ENCODE data around the gene ACKR4. TPM values are rescaled to one million over a fixed set of nuclear protein-coding genes. Genes with fewer than 3 reads are reported as not detected.

The ACKR4 gene
- total and polyA plus RNA-seq, 2 of the 8 experiments (the other 6 are each of a cell fraction or from before 2014, with no cell fraction given): not detected

DNA sequence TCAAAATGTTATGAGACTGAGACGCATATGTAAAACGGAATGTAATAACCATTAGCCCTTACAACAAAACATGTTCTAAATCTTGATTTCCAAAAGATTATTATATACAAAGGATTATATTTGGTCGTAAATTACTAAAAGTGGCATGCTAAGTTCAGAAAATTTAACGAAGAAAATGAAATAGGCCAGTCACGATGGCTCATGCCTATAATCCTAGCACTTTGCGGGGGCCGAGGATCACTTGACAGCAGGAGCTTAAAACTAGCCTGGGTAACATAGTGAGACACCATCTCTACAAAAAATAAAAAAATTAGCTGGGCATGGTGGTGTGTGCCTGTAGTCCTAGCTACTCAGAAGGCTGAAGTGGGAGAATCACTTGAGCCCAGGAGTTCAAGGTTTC lies 33.5 kb downstream of the ACKR4 start:
- ChIA-PET CTCF (ENCODE audit: partially characterized antibody) (interaction anchor here (3.6 kb wide), 1 partner anchor 12 kb away, joined by 19 read pairs; no protein-coding TSS in a partner anchor), POLR2A (ENCODE audit: partially characterized antibody) (no interaction called here)
- Histone ChIP-seq H3K23me2 (ENCODE audit: low read depth, low read length) (no peaks in the 10 kb centered on the region), H2BK120ac (replicated peaks; ENCODE audit: low read depth, low read length) (no peak overlapping the region), H3K4me1 (replicated peaks in 1 of 4; ENCODE audit: control insufficient read depth in 3 of 4, insufficient read depth in 4 of 4, low read length in 3 of 4) (no peaks in the 10 kb centered on the region), H2BK20ac (ENCODE audit: low read length) (no peak overlapping the region), H3K36me3 (ENCODE audit: control insufficient read depth in 2 of 4, insufficient read depth in 4 of 4, low read length in 3 of 4) (peaks cover 0 to 10% (median 0%) of the 10 kb centered on the region in 4 experiments; a peak in 1 of 8 replicates), H3K27ac (ENCODE audit: low read depth, low read length) (no peak overlapping the region), H3K9ac (replicated peaks in 1 of 4; ENCODE audit: extremely low read depth in 1 of 4, low read depth in 3 of 4, low read length in 3 of 4) (no peak overlapping the region), H2AFZ (ENCODE audit: low read length) (no peak overlapping the region), H3K4me3 (ENCODE audit: extremely low read depth in 1 of 4, insufficient read depth in 2 of 4, low read depth in 3 of 4, low read length in 4 of 4) (no peak overlapping the region), H2BK5ac (ENCODE audit: low read depth, low read length) (no peak overlapping the region), H4K8ac (ENCODE audit: extremely low read depth, insufficient read depth, low read length) (no peak overlapping the region), H3K27me3 (replicated peaks in 1 of 4; ENCODE audit: control insufficient read depth in 3 of 4, extremely low read depth in 1 of 4, insufficient read depth in 3 of 4, low read length in 3 of 4) (no peaks in the 10 kb centered on the region), H2BK15ac (ENCODE audit: low read length) (no peak overlapping the region), H3K56ac (replicated peaks; ENCODE audit: insufficient read length, low read depth, low read length) (no peak overlapping the region), H3K79me2 (ENCODE audit: control insufficient read depth in 1 of 2, insufficient read depth in 2 of 2, low read length in 2 of 2) (no peaks in the 10 kb centered on the region), H3K23ac (ENCODE audit: insufficient read length) (no peak overlapping the region), H3K4ac (replicated peaks; ENCODE audit: insufficient read length, low read depth, low read length) (no peak overlapping the region), H4K5ac (ENCODE audit: insufficient read length, low read depth, low read length) (no peak overlapping the region), H3K9me3 (ENCODE audit: insufficient read depth in 2 of 2, low read depth in 1 of 2, low read length in 1 of 2) (no peaks in the 10 kb centered on the region), H4K91ac (replicated peaks; ENCODE audit: insufficient read length, low read length) (no peak overlapping the region), H3K18ac (ENCODE audit: extremely low read depth, low read length) (no peak overlapping the region), H4K20me1 (replicated peaks in 1 of 2; ENCODE audit: control insufficient read depth in 1 of 2, insufficient read depth in 2 of 2, low read length in 2 of 2) (no peaks in the 10 kb centered on the region), H3K4me2 (ENCODE audit: insufficient read depth in 1 of 2, low read depth in 2 of 2, low read length in 2 of 2) (no peak overlapping the region), H3K79me1 (ENCODE audit: low read depth, low read length) (no peaks in the 10 kb centered on the region), H2BK12ac (ENCODE audit: low read depth, low read length) (no peak overlapping the region), H3K14ac (ENCODE audit: insufficient read length) (no peak overlapping the region), H2AK5ac (ENCODE audit: low read depth, low read length) (no peak overlapping the region)
- FAIRE-seq (no peak), DNase-seq (ENCODE audit: low read depth in 1 of 2, low spot score in 2 of 2) (no peak)
- 95% methylated on average over 7 of the region's 7 CpGs; no CpG with 5 or more reads in 1 of the 2 experiments for WGBS, 2 experiments (ENCODE audit: extremely low coverage in 1 of 2, insufficient coverage in 1 of 2, insufficient read length in 1 of 2, insufficient replicate concordance in 2 of 2, low coverage in 1 of 2, low lambda C conversion rate in 2 of 2, missing lambda C conversion rate in 1 of 2)
- TF ChIP-seq ASH2L (IDR thresholded peaks at IDR 0.05; ENCODE audit: low read length) (no peak), SP1 (IDR thresholded peaks at IDR 0.05; ENCODE audit: low read depth, low read length) (no peak), SP2 (IDR thresholded peaks at IDR 0.05; ENCODE audit: low read length) (no peak), CHD2 (IDR thresholded peaks at IDR 0.05; ENCODE audit: low read length) (no peak), TAF1 (IDR thresholded peaks at IDR 0.05; ENCODE audit: low read depth, low read length) (no peak), CREB1 (IDR thresholded peaks at IDR 0.05) (no peak), BCL11A (IDR thresholded peaks at IDR 0.05; ENCODE audit: low read depth in 2 of 2, low read length in 2 of 2) (no peak), POLR2AphosphoS5 (IDR thresholded peaks at IDR 0.05; ENCODE audit: low read depth, low read length) (no peak)
